Parathyroid adenoma (tissue), 2 donors: ENCODE data around the gene NAA40.
A peak's percentile ranks its signal among the peaks of the same experiment; 100 is the strongest.

ENCODE experiments used
- H2AFZ ChIP-seq: fragments of 300-600 bp; sonication (generic); one replicate; pipeline ENCODE4 v1.7.0; 2017; ENCODE audit warnings: antibody characterized with exemption, mild to moderate bottlenecking
- H3K27ac ChIP-seq: fragments of 300-600 bp; sonication (generic); one replicate; pipeline ENCODE4 v1.7.0; 2017
- H3K27me3 ChIP-seq: fragments of 300-600 bp; sonication (generic); one replicate; pipeline ENCODE4 v1.7.0; 2017; ENCODE audit warnings: low read length; ENCODE audit not compliant: control insufficient read depth, insufficient read depth
- H3K36me3 ChIP-seq: fragments of 300-600 bp; sonication (generic); one replicate; pipeline ENCODE4 v1.7.0; 2017; ENCODE audit warnings: low read length; ENCODE audit not compliant: control insufficient read depth, insufficient read depth
- H3K4me1 ChIP-seq: fragments of 300-600 bp; sonication (generic); one replicate; pipeline ENCODE4 v1.7.0; 2017; ENCODE audit warnings: control low read depth
- H3K4me2 ChIP-seq: fragments of 300-600 bp; sonication (generic); one replicate; pipeline ENCODE4 v1.7.0; 2017; ENCODE audit warnings: low read length
- H3K4me3 ChIP-seq: fragments of 300-600 bp; sonication (generic); one replicate; pipeline ENCODE4 v1.7.0; 2017; ENCODE audit warnings: low read depth, low read length
- H3K79me2 ChIP-seq: fragments of 300-600 bp; sonication (generic); one replicate; pipeline ENCODE4 v1.7.0; 2017; ENCODE audit warnings: control low read depth
- H3K9ac ChIP-seq: fragments of 300-600 bp; sonication (generic); one replicate; pipeline ENCODE4 v1.7.0; 2017; ENCODE audit warnings: mild to moderate bottlenecking
- H3K9me3 ChIP-seq: fragments of 300-600 bp; sonication (generic); one replicate; pipeline ENCODE4 v1.7.0; 2017; ENCODE audit warnings: low read length; ENCODE audit not compliant: control insufficient read depth
- CTCF ChIP-seq: fragments of 300-600 bp; sonication (generic); IDR thresholded peaks from one replicate; pipeline ENCODE4 v1.7.0; 2017; ENCODE audit warnings: antibody characterized with exemption, mild to moderate bottlenecking
- donor health status: primary hyperparathyroidism.

Gene NAA40

GRCh38 chr11:63893355-63893754, 45.4 kb upstream of the NAA40 start:
- TF ChIP-seq CTCF, result no peak

GRCh38 chr11:63896071-63896470, 42.7 kb upstream of the NAA40 start:
- peaks cover 7% of the 10 kb centered on the region for H3K79me2 ChIP-seq
- H3K9me3 ChIP-seq, result no peaks in the 10 kb centered on the region
- no peak for TF ChIP-seq CTCF
- H3K4me3 ChIP-seq, result no peak overlapping the region
- no peaks in the 10 kb centered on the region for H3K4me1 ChIP-seq
- H3K27me3 ChIP-seq, result no peaks in the 10 kb centered on the region
- H2AFZ ChIP-seq, result no peak overlapping the region
- no peak overlapping the region for H3K9ac ChIP-seq
- H3K27ac ChIP-seq, result no peak overlapping the region
- no peak overlapping the region for H3K4me2 ChIP-seq
- H3K36me3 ChIP-seq, result no peaks in the 10 kb centered on the region

More at GRCh38 chr11:63893355-63893754, 45.4 kb upstream of the NAA40 start:
- Histone ChIP-seq H3K9me3 (no peaks in the 10 kb centered on the region), H3K27me3 (no peaks in the 10 kb centered on the region), H3K36me3 (no peaks in the 10 kb centered on the region), H3K4me2 (no peak overlapping the region), H3K4me1 (peaks cover 7% of the 10 kb centered on the region), H2AFZ (no peak overlapping the region), H3K9ac (no peak overlapping the region), H3K4me3 (no peak overlapping the region), H3K79me2 (peaks cover 23% of the 10 kb centered on the region), H3K27ac (no peak overlapping the region)

- Histone ChIP-seq H3K27ac (no peak overlapping the region), H3K9ac (no peak overlapping the region), H3K36me3 (no peaks in the 10 kb centered on the region)
Measured at GRCh38 chr11:63897459-63898146, 41.2 kb upstream of the NAA40 start.

GRCh38 chr11:63901660-63902059, 37.1 kb upstream of the NAA40 start:
- Histone ChIP-seq H3K36me3 (no peaks in the 10 kb centered on the region), H3K4me2 (no peak overlapping the region), H2AFZ (no peak overlapping the region), H3K9me3 (no peaks in the 10 kb centered on the region), H3K4me3 (no peak overlapping the region), H3K79me2 (peaks cover 3% of the 10 kb centered on the region), H3K9ac (no peak overlapping the region), H3K27me3 (no peaks in the 10 kb centered on the region), H3K4me1 (no peaks in the 10 kb centered on the region), H3K27ac (no peak overlapping the region)
- TF ChIP-seq CTCF, result peak; percentile 9

More at GRCh38 chr11:63897459-63898146, 41.2 kb upstream of the NAA40 start:
- Histone ChIP-seq H2AFZ (no peak overlapping the region), H3K79me2 (peaks cover 5% of the 10 kb centered on the region), H3K4me2 (no peak overlapping the region), H3K4me1 (no peaks in the 10 kb centered on the region), H3K27me3 (no peaks in the 10 kb centered on the region), H3K4me3 (no peak overlapping the region), H3K9me3 (no peaks in the 10 kb centered on the region)
- no peak for TF ChIP-seq CTCF

GRCh38 chr11:63903884-63904283, 34.9 kb upstream of the NAA40 start:
- no peak overlapping the region for H2AFZ ChIP-seq
- no peak for TF ChIP-seq CTCF
- H3K9ac ChIP-seq, result no peak overlapping the region
- H3K27me3 ChIP-seq, result no peaks in the 10 kb centered on the region
- H3K79me2 ChIP-seq, result peaks cover 3% of the 10 kb centered on the region
- no peak overlapping the region for H3K27ac ChIP-seq
- no peaks in the 10 kb centered on the region for H3K4me1 ChIP-seq
- H3K36me3 ChIP-seq, result no peaks in the 10 kb centered on the region
- no peaks in the 10 kb centered on the region for H3K9me3 ChIP-seq
- no peak overlapping the region for H3K4me2 ChIP-seq
- H3K4me3 ChIP-seq, result no peak overlapping the region
